GM19468 (cell line): ENCODE measurements around the gene GCN1.
"Not testable (repeated sequence)": the region's sequence is repeated elsewhere in the genome, so short reads cannot be mapped to it uniquely, and the experiment has no call there.

Experiments
- ATAC-seq: cut with Tn5 transposase; IDR thresholded peaks from one replicate; pipeline ENCODE4 v1.9.1; 2021; ENCODE audit warnings: mild to moderate bottlenecking, moderate library complexity, moderate number of reproducible peaks; ENCODE audit not compliant: unreplicated experiment; ENCODE audit errors: extremely low read depth

GCN1 gene

DNA sequence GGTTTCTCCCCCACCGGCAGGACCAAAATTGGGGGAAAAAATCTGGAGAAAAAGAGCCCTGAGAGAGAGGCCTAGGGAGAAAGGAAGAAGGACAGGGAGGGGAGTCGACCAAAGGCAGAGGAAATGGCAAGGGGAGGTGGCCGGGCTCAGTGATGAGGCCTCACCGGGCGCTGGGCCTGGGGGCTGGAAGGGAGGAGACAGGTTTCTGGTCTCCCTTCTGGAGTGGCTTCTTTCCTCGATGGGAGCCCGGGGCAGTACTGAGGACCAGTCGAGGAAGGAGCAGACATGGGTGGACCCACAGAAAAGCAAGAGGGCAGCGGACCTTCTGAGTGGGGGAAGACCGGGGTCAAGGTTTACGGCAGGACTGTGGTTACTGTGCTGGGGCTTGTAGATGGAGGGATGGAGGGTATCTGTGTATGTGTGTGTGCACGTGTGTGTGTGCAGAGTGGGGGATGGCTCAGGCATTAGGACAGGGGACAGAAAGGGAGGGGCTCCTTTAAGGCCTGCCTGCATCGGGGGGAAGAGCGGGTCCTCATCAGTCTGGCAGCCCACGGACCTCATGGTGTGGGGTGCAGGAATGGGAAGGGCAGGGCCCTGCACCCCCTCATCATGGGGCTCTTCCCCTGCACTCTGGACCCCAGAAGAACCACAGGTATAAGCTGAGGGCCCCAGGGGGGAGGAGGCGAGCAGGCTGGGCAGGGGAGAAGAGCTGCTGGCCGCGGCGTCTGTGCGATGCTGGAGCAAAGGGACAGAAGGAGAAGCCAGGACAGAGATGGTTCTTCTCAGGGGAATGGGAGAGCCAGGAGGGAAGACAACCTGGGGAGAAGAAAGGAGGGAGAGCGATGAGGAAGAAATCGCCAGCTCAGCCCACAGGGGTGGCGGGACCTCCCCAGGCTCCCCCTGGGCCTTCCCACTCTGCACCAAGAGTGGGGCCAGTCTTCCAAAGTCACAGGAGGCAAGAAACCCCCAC lies 21.5 kb upstream of the GCN1 start:
- ATAC-seq = no peak

- ATAC-seq = no peak
These were observed 20.8 kb upstream of the GCN1 start for GRCh38 chr12:120215357-120215735.

GRCh38 chr12:120214626-120215356 lies 20.3 kb upstream of the GCN1 start:
- ATAC-seq = no peak

GRCh38 chr12:120213758-120214157 lies 19.2 kb upstream of the GCN1 start:
- no peak for ATAC-seq

GRCh38 chr12:120213182-120213581 lies 18.7 kb upstream of the GCN1 start:
- ATAC-seq = not testable (repeated sequence)

GRCh38 chr12:120212301-120212700 lies 17.8 kb upstream of the GCN1 start:
- ATAC-seq = no peak

- ATAC-seq = no peak
These were observed 17.4 kb upstream of the GCN1 start for GRCh38 chr12:120211904-120212283.

DNA sequence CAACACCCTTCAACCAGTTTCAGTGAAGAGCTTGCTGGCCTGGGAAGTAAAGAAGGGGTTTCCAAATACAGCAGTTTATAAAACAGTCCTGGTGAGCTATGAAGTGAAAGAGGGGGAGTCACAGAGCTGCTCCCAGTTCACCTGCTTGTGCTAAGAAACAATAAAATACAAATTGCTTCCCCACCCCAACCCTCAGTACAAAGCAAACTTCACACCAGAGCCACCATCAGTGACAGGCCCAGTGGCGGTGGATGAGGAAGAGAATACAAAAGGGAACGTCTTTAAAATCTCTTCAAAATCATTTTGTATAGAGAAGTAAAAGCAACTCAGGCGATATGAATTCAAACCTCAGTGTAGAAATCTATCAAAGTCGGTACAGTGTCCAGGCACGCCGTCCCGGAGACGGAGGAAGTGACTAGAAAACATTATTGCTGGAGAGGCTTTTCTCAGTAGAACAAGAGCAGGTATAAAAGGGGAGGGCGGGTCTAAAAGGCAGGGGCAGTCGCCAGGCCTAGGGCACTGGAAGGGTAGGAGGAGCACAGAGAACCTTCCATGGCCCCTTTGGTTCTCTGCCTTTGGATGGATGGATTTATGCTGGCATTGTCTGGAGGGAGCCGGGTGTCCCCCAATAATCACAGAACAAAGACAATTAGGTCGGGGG lies 16.9 kb upstream of the GCN1 start:
- ATAC-seq = no peak

DNA sequence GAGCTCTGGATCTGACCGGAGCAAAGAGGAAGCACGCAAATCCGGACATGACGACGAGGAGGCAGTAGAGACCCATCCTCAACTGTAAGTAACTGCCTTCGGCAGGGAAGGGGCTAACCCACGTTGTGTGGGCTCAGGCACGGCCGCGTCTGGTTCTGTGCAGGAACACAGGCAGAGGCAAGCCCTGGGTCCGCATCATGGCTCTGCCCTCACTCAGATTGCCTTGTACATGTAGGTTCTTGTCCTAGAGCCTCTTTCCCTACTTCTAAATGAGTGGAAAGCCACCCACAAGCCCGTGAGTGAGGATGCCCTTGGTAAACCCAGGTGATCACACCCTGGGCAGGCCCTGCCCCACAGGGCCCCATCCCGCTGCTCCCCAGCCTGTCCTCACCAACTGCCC lies 15.3 kb upstream of the GCN1 start:
- no peak for ATAC-seq

- ATAC-seq = no peak
These were observed 12.7 kb upstream of the GCN1 start for GRCh38 chr12:120207227-120207626.

- ATAC-seq = not testable (repeated sequence)
These were observed 12.3 kb upstream of the GCN1 start for GRCh38 chr12:120206781-120207180.

- no peak for ATAC-seq
These were observed 11.7 kb upstream of the GCN1 start for GRCh38 chr12:120206228-120206627.

- ATAC-seq = no peak
These were observed 9.7 kb upstream of the GCN1 start for GRCh38 chr12:120204171-120204570.

DNA sequence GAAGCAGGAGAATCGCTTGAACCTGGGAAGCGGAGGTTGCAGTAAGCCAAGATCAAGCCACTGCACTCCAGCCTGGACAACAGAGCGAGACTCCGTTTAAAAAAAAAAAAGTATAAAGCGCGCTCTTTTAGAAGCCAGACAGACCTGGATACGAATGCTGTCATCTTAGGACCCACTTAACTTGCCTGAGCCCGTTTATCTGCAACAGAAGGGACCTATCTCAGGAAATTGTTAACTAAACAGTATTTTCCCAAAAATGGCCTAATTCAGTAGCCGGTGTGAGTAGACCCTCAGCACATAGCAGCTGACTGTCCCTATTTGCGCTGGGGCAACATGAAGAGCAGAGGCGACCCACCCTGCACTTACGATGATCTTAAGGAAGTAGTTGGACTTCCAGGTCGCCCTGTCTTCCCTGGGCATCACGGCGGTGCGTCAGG lies 5.9 kb upstream of the GCN1 start:
- no peak for ATAC-seq

DNA sequence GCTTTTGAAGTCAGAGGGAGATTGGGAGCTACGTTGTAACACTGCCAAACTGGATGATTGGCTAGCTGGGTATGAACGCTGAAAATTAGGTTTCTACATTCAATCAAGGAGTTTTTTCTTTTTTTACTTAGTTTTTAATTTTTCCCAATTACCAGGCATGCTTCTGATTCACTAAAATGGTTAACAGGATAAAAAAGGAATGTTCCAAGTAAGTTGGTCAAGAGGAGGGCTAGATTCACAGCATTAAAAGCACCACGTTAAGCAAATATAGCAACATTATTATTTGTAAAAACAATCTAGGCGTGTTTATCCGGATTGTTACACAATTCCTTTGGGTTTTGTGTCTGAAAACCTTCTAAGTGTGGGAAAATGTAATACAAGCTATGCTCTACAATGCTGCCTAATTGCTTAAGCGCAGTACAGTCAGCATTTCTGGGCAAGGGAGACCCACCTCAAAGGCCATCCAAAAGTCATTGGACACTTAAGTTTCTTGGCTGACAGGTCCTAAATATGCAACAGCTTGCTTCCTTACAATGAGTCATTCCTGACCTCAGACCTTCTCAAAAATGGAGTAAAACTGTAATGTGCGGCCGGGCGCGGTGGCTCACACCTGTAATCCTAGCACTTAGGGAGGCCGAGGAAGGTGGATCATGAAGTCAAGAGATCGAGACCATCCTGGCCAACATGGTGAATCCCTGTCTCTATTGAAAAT lies 5.2 kb upstream of the GCN1 start:
- no peak for ATAC-seq

DNA sequence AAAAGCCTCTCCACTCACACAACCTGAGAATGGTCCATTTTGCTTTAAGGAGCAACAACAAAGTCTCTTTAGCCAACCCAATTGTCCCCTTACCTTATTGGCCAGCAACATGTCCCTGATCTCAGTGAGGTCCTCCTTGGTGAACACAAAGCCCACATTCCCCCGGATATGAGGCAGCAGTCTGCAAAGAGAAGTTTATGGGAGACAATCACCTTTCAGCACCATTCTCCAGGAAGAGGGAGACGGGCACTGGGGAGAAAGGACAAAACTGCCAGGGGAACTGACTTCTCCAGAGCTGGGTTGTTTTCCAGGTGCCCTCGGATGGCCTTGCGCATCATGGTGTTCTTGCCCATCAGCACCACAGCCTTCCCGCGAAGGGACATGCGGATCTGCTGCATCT lies 4.5 kb upstream of the GCN1 start:
- ATAC-seq = no peak

DNA sequence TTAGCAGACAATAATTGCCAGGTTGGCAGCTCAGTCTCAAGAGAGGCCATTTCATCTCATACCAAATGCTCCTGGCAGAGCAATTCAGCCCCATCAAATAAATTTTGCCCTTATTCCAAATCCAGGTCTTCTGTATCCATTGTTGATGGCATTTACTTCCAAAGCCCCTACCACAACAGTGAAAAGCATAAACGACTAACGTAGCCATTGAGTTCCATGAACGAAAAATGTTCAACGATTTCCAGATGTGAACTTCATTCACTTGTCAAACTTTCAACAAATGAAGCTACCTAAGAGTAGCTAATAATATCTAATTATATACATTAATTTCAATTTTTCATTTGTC lies 3.0 kb upstream of the GCN1 start:
- ATAC-seq = no peak

GRCh38 chr12:120196817-120197541 lies 2.5 kb upstream of the GCN1 start:
- ATAC-seq = not testable (repeated sequence)

- ATAC-seq = no peak
These were observed 1.8 kb upstream of the GCN1 start for GRCh38 chr12:120196363-120196762.

DNA sequence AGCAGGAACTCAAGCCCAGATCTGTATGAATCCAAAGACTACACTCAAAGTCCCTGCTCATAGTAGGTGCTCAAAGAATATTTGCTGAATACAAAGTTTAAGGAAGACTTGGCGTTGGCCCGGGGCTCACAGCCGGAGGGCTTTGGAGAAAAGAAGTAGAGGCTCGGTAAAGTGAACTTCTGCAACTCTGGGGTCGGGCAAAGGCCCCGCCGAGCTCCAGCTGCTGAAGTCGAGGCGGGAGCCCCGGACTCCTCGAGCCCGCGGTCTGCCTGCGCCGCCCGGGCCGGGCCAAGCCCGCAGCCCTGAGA lies 335 bp downstream of the GCN1 start:
- ATAC-seq = no peak
